SKM-1 treated with dmso at 0.1 percent for 144 hours (cell line): ENCODE results near the gene ZMYM2.

ENCODE experiments used
- DNase-seq: peaks from one replicate; lab custom pipeline; 2025; ENCODE audit not compliant: unreplicated experiment; lab: John Stamatoyannopoulos, UW

Gene ZMYM2

DNA sequence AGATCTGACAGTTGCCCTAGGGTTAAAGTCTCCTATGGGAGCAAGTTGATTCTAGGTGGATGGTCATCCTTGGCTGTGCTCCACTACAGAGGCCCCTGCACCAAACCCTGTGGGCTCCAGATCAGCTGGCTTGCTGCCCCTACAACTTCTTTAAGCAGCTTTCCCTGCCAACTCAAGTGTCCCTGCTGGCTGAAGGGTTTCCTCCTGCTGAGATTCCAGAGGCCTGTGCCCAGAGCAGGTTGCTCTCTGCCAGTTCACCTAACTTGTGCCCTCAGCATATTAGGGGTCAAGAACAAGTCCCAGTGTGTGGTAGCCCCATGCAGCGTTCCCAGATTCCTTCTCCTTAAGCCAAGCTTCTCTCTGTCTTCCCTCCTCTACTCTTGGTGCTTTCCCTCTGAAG lies 85.6 kb downstream of the ZMYM2 start:
- no peak for DNase-seq

DNA sequence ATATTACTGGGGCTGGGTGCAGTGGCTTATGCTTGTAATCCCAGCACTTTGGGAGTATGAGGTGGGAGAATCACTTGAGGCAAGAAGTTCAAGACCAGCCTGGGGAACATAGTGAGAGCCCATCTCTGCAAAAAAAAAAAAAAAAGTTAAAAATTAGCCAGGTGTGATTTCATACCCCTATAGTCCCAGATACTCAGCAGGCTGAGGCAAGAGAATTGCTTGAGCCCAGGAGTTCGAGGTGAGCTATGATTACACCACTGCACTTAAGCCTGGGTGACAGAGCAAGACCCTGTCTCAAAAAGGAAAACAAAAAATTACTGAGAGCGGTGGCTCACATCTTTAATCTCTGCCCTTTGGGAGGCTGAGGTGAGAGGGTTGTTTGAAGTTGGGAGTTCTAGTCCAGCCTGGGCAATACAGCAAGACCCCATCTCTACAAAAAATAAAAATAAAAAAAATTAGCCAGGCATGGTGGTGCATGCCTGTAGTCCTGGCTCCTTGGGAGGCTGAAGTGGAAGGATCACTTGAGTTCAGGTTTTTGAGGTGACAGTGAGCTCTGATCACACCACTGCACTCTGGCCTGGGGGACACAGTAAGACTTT lies 87.5 kb downstream of the ZMYM2 start:
- no peak for DNase-seq

DNA sequence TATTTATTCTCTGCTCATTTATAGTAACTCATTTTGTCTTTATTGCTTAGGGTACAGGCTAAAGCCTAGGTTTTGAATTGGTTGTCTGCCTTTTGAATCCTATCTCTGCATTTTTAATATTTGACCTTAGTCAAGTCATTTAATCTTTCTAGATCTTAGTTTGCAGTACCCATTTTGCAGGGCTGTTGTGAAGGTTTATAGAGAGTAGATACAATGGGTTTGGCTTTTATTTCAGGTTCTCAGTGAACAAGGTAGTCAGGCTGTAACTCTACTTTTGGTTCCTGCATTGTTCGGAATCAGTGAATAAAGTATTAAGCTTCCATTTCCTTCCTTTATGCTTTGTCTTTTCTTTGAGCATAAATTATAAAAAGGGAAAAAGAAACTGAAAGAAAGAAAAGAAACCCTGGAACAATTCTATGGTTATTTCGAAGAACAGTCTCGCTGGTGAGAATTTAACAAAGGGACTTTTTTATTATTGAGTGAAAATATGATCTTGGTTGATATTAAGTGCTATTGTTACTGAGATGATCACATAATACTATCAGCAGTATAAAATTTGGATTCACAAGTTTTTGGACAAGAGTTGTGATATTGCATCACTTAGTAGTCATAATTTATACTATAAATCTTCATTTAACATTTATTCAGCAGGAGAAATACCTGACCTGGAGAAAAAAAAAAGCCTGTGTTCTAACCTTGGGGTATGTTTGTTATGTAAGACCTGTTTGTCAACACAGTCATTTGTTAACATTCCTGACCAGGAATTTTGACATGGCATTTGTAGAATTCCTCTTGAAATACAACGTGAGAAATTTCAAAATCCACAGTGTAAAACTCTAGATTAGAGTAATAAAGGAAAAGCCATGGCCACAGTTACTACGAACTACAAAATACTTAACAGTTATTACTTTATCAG lies 91.3 kb downstream of the ZMYM2 start:
- no peak for DNase-seq

DNA sequence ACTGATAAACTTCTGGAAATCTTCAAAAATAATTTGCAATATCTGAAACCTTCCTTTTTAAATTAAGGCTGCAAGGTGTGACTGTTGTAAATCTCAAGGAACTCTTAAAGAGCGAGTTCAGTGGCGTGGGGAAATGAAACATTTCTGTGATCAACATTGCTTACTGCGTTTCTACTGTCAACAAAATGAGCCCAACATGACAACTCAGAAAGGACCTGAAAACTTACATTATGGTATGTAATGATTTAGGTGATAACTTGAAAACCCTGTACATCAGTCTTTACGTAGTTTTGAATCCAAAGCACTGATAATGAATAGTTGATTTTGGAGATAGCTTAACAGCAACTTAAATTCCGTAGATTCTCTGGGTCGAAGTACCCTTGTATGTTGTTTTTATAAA lies 92.8 kb downstream of the ZMYM2 start:
- DNase-seq: no peak

DNA sequence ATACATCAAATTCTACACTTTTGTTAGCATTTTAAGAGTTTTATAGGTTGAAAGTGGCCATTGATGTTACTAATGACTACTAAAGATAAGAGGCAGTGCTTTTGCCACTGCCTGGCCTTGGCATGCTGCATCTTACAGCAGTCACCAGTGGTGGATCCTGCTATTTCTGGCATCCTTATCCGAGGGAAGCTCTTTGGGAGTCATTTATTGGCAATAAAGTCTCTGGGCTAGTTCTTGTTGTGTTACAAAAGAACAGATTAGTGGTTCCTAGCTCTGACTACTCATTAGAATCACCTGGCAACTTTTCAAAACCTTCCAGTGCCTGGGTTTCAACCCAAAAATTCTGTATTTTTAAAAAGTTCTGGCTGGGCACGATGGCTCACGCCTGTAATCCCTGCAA lies 94.5 kb downstream of the ZMYM2 start:
- no peak for DNase-seq

DNA sequence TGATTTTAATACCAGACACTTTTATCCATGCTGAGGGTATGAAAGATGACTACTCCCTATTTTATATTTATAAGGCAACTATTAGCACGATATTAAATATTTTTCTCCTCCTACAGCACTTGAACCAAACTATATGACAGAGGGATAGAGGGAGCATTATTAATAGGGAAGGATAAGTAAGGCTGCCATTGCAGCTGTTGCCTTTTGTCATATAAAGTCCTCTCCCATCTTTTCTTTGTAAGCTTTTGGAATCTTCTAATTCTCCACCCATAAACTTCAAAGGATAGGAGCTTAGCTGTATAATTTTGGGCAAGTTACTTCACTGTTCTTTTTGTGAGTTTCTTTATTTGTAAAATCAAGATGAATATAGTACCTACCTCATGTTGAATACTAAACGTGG lies 95.4 kb downstream of the ZMYM2 start:
- DNase-seq: no peak

DNA sequence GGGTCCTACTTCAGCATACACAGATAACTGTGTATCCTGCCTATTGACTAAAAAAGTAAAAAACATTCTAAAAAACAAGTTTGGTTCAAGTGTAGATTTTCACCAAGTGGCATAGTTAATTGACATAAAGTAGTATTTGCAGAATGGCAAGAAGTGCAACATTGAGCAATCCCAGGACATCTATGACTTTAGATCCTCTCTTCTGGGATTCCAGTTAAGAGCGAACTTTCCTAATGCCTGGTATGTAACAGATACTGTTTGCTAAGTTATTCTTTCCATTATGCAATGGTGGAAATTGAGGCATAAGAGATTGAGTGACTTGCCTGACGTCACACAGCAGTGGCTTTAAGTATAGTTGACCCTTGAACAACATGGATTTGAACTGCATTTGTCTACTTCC lies 96.1 kb downstream of the ZMYM2 start:
- DNase-seq: no peak

DNA sequence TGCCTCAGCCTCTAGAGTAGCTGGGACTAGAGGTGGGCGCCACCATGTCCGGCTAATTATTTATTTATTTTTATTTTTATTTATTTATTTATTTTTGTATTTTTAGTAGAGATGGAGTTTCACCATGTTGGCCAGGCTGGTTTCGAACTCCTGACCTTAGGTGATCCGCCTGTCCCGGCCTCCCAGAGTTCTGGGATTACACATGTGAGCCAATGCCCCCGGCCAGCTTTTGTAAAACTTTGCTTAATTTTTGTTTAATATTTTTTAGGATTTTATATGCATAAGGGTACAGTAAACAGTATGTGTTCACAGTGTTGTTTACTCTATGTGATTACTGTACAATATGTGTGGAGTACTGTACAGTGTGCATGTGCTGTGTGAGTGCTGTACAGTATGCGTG lies 98.7 kb downstream of the ZMYM2 start:
- no peak for DNase-seq

DNA sequence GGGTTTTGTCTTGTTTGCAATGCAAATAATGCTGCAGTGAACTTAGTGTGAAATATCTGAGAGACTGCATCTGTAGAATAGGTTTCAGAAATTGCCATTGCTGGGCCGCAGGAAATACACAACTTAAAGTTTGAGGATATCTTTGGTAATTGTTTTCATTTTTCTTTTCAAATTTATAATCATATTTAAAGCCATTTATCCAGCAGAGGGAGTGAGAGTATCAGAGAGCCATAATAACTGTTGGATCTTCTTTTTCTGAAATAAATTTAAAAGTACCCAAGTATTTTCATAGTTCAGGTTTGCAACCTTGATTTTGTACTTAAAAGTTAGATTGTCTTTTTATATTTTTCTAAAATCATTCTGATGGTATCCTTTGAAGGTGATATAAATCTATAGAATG lies 99.4 kb downstream of the ZMYM2 start:
- no peak for DNase-seq

DNA sequence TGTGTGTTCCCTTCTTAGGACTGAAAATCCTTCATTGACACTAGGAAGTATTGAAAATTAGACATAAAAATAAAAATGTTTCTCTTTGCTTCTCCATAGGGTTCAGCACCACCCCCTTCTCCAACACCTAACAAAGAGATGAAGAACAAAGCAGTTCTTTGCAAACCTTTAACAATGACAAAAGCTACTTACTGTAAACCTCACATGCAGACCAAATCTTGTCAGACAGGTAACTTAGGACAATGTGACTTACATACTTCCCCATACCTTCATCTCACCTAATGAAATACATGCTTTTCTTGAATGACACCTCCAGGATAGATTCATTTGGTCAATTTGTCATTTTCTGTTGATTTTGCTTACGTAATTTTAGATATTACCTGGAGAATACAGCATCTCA lies 99.9 kb downstream of the ZMYM2 start:
- DNase-seq: no peak

DNA sequence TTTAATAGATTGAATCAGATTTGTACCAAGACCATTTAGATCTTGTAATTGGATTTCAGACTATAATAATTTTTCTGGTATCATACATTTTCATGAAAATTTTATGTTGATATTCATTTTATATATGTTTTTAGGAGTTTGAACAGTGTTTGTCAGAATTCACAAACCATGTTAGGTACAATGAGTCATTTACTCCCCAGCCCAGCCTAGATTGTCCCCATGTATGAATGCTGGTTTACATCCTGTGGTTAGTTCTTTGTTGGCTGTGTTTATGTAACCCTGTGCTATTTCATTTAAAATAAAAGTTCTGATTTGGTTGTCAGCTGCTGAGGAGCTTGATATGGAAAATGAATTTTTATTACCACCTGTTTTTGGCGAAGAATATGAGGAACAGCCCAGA lies 105.6 kb downstream of the ZMYM2 start:
- no peak for DNase-seq

DNA sequence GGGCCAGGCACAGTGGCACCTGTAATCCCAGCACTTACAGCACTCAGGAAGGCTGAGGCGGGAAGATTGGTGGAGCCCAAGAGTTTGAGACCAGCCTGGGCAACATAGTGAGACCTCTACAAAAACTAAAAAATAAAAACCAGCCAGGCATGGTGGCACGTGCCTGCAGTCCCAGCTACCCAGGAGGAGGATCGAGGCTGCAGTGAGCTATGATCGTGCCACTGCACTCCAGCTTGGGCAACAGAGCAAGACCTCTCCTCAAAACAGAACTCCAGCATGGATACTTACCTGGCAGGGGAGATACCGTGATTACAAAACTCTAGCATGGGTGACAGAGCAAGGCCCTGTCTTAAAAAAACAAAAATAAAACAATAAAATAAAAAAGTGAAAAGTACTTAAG lies 107.0 kb downstream of the ZMYM2 start:
- no peak for DNase-seq

DNA sequence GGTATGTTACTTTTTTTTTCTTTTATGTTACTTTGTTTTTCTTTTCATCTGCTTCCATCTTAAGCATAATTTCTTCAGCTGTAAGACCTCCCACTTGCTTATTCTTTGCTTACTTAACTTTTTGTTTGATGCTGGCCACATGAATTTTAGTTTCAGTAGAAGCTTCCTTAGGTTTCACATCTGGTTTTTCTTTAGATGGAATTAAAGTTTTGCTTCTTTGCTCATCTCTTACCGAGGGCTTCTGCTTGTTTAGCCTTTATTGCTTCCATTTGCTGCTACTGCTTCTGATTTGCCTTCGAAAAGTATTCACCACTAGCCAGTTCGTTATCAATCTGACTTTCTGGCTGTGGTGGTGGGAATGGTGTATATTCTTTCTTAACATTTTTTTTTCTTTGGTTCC lies 111.4 kb downstream of the ZMYM2 start:
- DNase-seq: no peak

DNA sequence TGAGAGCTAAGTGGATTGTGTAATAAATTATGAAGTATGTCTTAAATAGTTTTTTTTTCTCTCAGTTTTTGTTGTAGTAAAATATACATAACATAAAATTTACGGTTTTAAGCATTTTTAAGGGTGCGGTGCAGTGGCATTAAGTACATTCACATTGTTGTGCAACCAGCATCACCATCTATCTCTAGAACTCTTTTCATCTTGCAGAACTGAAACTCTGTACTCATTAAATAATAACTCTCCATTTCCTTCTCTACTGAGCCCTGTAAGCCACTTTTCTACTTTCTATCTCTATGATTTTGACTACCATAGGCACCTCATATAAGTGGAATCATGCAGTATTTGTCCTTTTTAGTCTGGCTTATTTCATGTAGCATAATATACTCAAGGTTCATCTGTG lies 115.2 kb downstream of the ZMYM2 start:
- no peak for DNase-seq

DNA sequence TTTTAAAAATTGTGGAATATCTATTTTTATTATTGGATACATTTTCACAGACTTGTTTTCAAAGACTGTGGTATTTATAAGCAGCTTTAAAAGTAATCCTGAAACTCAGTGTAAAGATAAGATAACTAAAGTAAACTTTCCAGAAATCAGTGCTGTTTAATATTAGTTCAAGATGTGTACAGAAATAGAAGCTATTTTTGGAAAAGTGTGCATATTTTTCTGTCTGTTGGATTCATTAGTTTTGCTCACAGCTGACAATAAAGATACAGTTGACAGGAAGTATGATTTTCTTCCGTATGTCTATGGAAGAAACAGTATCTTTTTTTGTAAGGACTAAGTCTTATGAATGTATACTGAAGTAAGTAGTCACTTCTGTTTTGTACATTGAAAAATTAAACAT lies 116.4 kb downstream of the ZMYM2 start:
- no peak for DNase-seq

DNA sequence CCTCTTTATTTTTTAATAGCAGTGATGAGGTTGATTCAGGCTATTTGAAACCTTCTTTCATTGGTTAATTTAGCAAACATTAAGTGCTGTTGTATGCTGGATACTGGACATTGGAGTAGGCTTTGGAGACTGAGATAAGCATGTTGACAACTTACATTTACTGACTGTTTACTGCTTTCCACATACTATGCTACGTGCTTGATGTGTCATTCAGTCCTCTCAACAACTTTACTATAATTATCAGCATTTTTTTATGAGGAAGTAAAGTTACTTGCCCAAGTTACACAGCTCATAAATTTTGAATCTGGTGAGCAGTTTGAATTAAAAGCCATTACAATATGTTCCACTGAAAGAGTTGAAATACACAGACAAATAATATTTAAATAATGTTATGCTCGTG lies 118.6 kb downstream of the ZMYM2 start:
- no peak for DNase-seq

DNA sequence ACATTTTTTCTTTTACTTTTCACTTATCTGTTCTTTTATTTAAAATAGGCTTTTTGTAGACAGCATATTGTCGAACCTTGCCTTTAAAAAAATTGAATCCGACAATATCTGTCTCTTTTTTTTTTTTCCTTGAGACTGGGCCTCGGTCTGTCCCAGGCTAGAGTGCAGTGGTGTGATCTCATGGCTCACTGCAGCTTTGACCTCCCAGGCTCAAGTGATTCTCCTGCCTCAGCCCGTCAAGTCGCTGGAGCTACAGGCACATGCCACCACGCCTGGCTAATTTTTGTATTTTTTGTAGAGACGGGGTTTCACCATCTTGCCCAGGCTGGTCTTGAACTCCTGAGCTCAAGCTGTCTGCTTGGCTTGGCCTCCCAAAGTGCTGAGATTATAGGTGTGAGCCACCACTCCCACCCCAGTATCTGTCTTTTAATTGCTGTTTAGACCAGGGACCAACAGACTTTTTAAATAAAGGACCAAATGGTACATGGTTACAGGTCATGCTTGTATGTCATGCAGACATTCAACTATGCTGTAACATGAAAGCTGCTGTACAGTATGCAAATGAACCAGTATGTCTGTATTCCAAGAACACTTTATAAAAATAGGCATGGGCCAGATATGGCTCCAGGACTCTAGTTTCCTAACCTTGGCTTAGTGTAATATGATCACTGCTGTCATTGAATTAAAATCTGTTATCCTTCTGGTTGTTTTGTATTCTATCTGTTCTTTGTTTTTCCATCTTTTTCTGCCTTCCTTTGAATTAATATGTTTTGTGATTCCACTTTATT lies 122.0 kb downstream of the ZMYM2 start:
- DNase-seq: no peak

DNA sequence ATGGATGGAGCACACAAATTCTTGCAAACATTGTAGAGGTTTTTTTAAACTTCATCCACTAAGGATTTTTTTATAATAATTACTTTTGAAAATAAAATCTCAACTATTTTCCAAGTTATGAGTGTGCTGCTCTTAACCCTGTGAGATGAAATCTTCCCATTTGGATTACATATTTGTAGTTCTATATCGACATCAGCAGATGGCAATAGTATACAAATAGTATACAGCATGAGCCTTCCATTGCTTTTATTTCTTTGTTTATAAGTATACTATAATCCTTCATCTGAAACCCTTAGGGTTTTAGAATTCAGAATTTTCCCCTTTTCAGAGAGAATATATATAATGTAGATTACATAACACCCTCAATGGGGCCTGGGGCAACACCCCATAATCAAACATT lies 131.8 kb downstream of the ZMYM2 start:
- no peak for DNase-seq

DNA sequence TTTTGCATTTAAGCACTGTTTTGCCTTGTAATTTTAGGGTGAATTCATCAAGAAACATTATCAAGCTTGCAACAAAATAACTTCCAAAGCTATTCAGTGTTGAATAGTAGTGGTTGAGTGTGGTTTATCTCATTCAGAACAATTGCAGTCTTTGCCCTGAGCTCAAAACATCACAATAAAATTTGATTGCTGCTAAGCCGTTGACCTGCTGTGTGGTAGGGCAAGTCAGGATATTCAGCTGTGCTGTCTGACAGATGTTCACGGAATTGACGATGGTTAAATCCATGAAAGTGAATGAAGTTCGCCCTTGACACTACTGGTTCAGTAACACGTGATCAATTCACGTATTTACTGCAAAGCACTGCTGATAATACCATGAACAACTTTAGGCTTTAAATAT lies 135.4 kb downstream of the ZMYM2 start:
- no peak for DNase-seq

DNA sequence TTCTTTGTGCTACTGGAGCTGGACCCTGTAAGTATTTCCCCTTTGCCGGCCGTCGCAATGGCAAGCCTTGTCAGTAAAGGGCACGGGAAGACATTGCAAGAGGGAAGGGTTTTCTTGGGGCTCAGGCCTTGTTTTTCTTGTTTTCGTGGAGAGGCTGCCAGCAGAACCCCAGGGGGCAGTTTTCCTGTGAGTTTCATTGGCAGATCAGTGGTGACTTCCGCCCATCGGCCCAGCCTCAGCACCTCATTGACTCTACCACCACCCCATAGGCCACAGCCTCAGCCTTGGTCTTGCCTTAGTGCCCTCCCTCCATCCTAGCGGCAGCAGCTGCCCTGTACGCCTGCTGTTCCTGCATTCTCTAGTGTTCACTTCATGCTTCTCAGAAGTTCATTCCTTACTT lies 140.8 kb downstream of the ZMYM2 start:
- no peak for DNase-seq

DNA sequence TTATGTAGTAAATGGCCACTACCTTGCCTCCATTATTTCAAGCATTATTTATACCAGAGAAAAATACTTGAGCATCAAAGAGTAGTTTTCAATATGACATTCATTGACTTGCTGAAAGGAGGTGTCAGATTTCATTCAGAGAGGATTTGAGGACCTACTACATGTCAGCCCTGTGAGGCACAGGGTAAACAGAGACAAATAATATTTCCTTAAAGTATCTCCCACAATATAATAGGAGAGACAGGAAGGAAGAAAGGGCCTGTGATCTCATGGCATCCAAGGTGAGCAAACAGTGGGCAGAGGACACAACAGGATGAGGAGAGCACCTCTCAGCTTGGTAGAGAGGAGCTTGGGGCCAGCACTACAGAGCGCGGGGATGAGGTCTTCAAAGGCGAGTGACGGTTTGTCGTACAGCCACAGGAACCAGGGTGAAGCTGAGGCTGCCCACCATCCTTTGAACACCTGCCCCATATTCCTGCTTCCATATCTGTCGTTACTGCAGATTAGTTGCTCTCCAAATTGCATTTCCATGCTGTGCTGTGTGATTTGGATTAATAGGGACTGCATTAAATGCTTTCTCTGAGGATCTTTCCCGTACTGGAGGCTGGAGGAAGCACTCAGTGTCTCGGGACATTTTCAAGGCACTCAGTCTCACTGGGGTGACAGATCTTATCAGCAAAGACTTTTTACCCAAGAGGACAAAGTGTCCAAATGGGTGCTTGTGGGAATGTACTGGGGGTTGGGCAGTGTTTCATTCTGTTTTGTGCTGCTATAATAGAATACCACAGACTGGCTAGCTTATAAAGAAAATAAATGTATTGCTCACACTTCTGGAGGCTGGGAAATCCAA lies 143.2 kb downstream of the ZMYM2 start:
- DNase-seq: no peak
